Kidney capillary endothelial cell (primary cell): ENCODE measurements around the gene METTL27.
A peak's percentile ranks its signal among the peaks of the same experiment; 100 is the strongest.
"Not testable (repeated sequence)": the region's sequence is repeated elsewhere in the genome, so short reads cannot be mapped to it uniquely, and the experiment has no call there.

Experiments
- DNase-seq: peaks from one replicate; pipeline ENCODE4 v3.0.0-alpha.2; 2018; ENCODE audit warnings: low spot score

Gene METTL27

DNA sequence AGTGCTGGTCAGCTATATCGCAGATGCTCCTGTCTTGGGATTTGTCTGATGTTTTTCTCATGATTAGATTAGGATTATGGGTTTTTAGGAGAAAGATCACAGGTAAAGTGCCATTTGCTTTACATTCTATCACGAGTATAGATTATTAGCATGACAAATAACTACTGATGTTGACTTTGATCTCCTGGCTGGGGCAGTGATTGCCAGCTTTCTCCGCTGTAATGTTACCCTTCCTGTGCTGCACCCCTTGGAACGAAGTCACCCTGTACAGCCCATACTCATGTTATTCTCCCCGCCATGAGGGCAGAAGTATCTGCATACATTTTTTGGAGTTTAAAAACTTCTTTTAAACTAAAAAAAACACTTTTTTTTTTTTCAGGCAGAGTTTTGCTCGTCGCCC is 22.3 kb downstream of the METTL27 start:
- no peak for DNase-seq

GRCh38 chr7:73817121-73817520 is 25.2 kb downstream of the METTL27 start:
- no peak for DNase-seq

- DNase-seq, result no peak
Observed at GRCh38 chr7:73815436-73815835, 26.9 kb downstream of the METTL27 start.

DNA sequence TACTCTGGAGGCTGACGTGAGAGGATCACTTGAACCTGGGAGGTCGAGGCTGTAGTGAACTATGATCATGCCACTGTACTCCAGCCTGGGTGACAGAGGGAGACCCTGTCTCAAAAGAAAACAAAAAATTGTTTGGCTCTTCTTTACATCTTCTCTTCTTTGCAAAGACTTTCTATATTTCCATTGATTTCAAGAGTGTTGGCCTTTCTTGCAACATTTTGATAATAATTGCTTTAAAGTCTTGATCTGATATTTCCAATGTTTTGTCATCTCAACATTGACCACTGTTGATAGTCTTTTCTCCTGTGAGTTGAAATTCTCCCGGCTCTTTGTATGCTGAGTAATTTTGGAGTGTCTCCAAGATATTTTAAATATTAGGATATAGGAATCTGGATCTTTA is 29.3 kb downstream of the METTL27 start:
- DNase-seq, result no peak

DNA sequence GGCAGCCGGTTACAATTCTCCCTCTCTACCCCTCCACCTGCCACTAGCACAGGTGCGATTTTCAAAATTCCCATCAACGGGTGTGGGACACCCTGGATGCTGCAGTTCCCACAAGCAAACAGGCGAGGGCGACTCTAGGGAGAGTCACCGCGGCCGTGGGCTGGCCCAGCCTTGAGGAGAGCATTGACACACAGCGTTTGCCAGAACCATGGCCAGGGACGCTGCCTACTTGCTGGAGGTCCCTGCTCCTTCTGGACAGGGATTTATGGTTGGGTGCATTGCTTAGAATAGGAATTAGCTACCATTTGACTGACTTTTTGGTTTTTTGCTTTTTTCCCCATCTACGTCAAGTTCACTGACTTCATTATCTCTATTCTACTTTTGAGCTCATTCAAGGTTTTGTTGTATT is 30.6 kb downstream of the METTL27 start:
- DNase-seq, result peak; percentile 48

GRCh38 chr7:73810998-73811360 is 31.3 kb downstream of the METTL27 start:
- DNase-seq, result no peak

- no peak for DNase-seq
Observed at GRCh38 chr7:73809467-73809951, 32.8 kb downstream of the METTL27 start.

DNA sequence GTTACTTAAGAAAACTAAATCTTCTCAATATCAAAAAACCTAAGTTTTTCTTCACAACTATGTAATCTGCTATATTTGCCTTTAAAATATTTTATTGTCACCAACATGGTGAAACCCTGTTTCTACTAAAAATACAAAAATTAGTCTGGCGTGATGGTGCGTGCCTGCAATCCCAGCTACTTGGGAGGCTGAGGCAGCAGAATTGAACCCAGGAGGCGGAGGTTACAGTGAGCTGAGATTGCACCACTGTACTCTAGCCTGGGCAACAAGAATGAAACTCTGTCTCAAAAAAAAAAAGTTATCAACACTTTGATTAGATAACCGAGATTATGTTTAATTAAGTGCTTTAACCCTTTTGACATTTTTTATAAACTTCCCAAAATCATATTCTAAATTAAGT is 39.9 kb downstream of the METTL27 start:
- DNase-seq, result no peak

DNA sequence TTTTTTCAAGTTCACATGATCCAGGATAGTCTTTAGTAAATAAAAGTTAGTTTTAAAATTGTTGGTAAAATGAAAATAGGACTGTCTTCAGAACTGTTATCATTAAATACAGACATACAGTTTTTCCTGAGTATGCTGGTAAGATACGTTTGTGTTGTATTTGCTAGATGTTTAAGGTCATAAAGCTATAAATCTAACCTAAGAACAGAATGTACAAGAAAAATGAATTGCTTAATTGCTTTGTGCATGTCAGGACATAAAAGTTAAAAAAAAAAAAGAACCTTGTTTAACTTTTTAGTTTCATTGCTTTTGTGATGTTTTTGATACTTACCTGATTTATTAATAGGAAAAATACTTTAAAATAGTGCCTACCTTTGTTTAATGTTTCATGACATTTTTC is 40.7 kb downstream of the METTL27 start:
- DNase-seq, result no peak

DNA sequence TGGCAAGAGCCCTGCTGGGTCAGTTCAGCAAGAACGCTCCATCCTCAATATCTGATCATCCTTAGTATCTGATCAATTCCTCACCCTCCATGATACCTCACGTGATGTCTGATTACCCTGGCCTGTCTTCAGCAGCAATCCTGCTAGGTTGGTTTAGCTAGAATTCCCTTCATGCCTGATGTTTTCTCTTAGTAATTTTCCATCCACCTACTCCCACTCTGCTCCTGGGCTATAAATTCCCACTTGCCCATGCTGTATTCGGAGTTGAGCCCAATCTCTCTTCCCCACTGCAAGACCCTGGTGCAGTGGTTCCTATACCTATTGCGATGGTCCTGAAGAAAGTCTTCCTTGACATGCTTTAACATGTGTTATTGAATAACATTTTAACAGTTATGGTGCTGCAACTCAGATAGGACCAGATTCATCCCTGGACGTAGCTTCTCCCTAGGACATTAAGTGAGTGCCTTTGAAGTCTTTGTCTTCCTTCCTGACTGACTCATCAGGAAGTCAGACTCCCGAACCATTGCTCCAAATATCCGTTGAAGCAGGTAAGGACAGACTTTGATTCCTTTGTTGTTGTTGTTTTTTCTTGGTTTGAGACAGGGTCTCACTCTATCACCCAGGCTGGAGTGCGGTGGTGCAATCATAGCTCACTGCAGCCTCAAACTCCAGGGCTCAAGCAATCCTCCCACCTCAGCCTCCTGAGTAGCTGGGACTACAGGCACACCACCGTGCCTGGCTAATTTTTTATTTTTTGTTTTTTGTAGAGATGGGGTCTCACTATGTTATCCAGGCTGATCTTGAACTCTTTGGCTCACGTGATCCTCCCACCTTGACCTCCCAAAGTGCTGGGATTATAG is 42.8 kb downstream of the METTL27 start:
- peak; percentile 36 for DNase-seq

- not testable (repeated sequence) for DNase-seq
Observed at GRCh38 chr7:73797176-73797575, 45.1 kb downstream of the METTL27 start.

- DNase-seq, result not testable (repeated sequence)
Observed at GRCh38 chr7:73796656-73797055, 45.7 kb downstream of the METTL27 start.

- not testable (repeated sequence) for DNase-seq
Observed at GRCh38 chr7:73795188-73795587, 47.1 kb downstream of the METTL27 start.

DNA sequence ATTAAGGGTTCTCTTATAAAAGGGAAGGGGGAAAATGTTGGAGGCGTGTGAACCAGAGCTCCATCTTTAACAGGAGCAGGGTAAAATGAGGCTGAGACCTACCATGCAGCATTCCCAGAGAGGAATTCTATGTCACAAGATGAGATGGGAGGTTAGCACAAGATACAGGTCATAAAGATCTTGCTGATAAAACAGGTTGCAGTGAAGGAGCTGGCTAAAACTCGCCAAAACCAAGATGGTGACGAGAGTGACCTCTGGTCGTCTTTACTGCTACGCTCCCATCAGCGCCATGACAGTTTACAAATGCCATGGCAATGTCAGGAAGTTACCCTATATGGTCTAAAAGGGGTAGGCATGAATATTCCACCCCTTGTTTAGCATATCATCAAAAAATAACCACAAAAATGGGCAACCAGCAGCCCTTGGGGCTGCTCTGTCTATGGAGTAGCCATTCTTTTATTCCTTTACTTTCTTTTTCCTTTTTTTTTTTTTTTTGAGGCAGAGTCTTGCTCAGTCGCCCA is 51.1 kb downstream of the METTL27 start:
- DNase-seq, result not testable (repeated sequence)

GRCh38 chr7:73789051-73789450 is 53.3 kb downstream of the METTL27 start:
- DNase-seq, result no peak

DNA sequence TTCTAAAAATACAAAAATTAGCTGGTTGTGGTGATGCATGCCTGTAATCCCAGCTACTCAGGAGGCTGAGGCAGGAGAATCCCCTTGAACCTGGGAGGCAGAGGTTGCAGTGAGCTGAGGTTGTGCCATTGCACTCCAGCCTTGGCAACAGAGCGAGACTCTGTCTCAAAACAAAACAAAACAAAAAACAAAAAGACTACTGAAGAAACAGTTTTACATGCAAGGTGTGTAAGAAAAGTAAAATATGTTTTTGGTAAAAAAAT is 54.6 kb downstream of the METTL27 start:
- DNase-seq, result not testable (repeated sequence)

DNA sequence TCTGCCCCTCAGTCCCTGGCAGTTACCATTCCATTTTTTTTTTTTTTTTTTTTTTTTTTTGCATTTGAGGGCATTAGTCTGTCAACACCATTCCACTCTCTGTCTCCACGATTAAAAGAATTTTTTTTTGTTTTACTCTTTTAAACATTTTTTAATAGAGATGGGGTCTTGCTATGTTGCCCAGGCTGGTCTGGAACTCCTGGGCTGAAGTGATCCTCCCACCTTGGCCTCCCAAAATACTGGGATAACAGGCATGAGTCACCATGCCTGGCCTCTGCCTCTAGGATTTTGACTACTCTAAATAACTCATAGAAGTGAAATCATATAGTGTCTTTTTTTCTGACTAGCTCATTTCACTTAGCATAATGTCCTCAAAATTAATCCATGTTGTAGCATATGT is 55.7 kb downstream of the METTL27 start:
- DNase-seq, result no peak
